HepG2 (cell line): ENCODE data around the gene PROX2. TPM values are rescaled to one million over a fixed set of nuclear protein-coding genes. Genes with fewer than 3 reads are reported as not detected.

Experiments
- DNMT3B ChIP-seq: conservative IDR thresholded peaks from 2 replicates; pipeline ENCODE4 v1.6.1; 2016; ENCODE audit warnings: missing biosample characterization, control low read depth
- LCORL ChIP-seq, 2 experiments: fragments of 450-650 bp in 1 of 2; sonication (generic) in 1 of 2; formaldehyde crosslinking in 1 of 2; IDR thresholded peaks; 2 replicates each; pipeline versions ENCODE4 v1.5.0 to v1.6.1; 2017 to 2020; ENCODE audit warnings: antibody characterized with exemption in 1 of 2, missing genetic modification reagents in 1 of 2
- MED13 ChIP-seq: sonication (generic); formaldehyde crosslinking; IDR thresholded peaks from 2 replicates; pipeline ENCODE4 v1.5.0; 2020; ENCODE audit warnings: missing genetic modification reagents
- MIER2 ChIP-seq: IDR thresholded peaks from 2 replicates; pipeline ENCODE4 v1.6.1; 2016; ENCODE audit warnings: missing biosample characterization, missing genetic modification reagents
- NR2F6 ChIP-seq, 2 experiments: IDR thresholded peaks; 2 replicates each; pipeline ENCODE4 v1.6.1; 2016; ENCODE audit warnings: antibody characterized with exemption in 1 of 2, mild to moderate bottlenecking in 1 of 2
- POLR2A ChIP-seq, 2 experiments: IDR thresholded peaks; 2 replicates each; pipeline ENCODE4 v1.6.1; 2011; ENCODE audit warnings: low read depth in 2 of 2, low read length in 2 of 2, mild to moderate bottlenecking in 1 of 2, moderate library complexity in 1 of 2; ENCODE audit not compliant: insufficient read depth in 1 of 2
- RARG ChIP-seq: sonication (generic); formaldehyde crosslinking; IDR thresholded peaks from 2 replicates; pipeline ENCODE4 v1.4.0; 2020; ENCODE audit warnings: low read depth, mild to moderate bottlenecking, missing genetic modification reagents
- SP2 ChIP-seq: sonication (generic); formaldehyde crosslinking; IDR thresholded peaks from 2 replicates; pipeline ENCODE4 v1.5.1; 2020; ENCODE audit warnings: mild to moderate bottlenecking, missing genetic modification reagents
- TBX3 ChIP-seq: fragments of 450-650 bp; IDR thresholded peaks from 2 replicates; pipeline ENCODE4 v1.6.1; 2017; ENCODE audit warnings: antibody characterized with exemption, mild to moderate bottlenecking, inconsistent platforms, borderline replicate concordance
- ZNF101 ChIP-seq: sonication (generic); formaldehyde crosslinking; IDR thresholded peaks from 2 replicates; pipeline ENCODE4 v1.4.0; 2020; ENCODE audit warnings: mild to moderate bottlenecking, low read depth, missing genetic modification reagents, borderline replicate concordance
- ZNF605 ChIP-seq: sonication (generic); formaldehyde crosslinking; IDR thresholded peaks from 2 replicates; pipeline ENCODE4 v1.8.0; 2022; ENCODE audit warnings: mild to moderate bottlenecking, missing genetic modification reagents
- polyA plus RNA-seq, 8 experiments: library from polyadenylated mRNA; depleted of rRNA in 3 of 8; stranded (reverse) in 7 of 8; unstranded in 1 of 8; fragments of >200 nt; fragmentation: Illumina TruSeq in 4 of 8; extraction: Trizol in 4 of 8; gene quantifications; 2 replicates each; pipeline versions ENCODE4 v1.2.1 to v1.2.3, GENCODE V29; 2011 to 2016; ENCODE audit warnings: low read depth in 4 of 8, missing spikeins in 1 of 8, mixed read lengths in 1 of 8; ENCODE audit not compliant: insufficient read depth in 1 of 8
- total RNA-seq, 5 experiments: library from RNA; depleted of rRNA; stranded (reverse); fragments of >200 nt; fragmentation: Illumina TruSeq; extraction: Trizol; gene quantifications; 2 replicates each; pipeline ENCODE4 v1.2.3, GENCODE V29; 2016; ENCODE audit warnings: low read depth in 1 of 5
- TF ChIP-seq, protein P1 (sequence below), 2 experiments: fragments of 450-650 bp in 1 of 2; sonication (generic) in 1 of 2; formaldehyde crosslinking; IDR thresholded peaks; 2 replicates each; pipeline versions ENCODE4 v1.5.0 to v1.8.0; 2020 to 2022; ENCODE audit warnings: mild to moderate bottlenecking in 1 of 2, missing genetic modification reagents in 1 of 2
- TF ChIP-seq, protein P2 (sequence below): sonication (generic); formaldehyde crosslinking; IDR thresholded peaks from 2 replicates; pipeline ENCODE4 v1.4.0; 2020; ENCODE audit warnings: missing genetic modification reagents, borderline replicate concordance
- TF ChIP-seq, protein P3 (sequence below): sonication (generic); formaldehyde crosslinking; IDR thresholded peaks from 2 replicates; pipeline ENCODE4 v1.4.0; 2020; ENCODE audit warnings: missing genetic modification reagents
- TF ChIP-seq, protein P4 (sequence below): sonication (generic); formaldehyde crosslinking; IDR thresholded peaks from 2 replicates; pipeline ENCODE4 v1.4.0; 2020; ENCODE audit warnings: mild to moderate bottlenecking, missing genetic modification reagents, borderline replicate concordance
- TF ChIP-seq, protein P5 (sequence below): sonication (generic); formaldehyde crosslinking; IDR thresholded peaks from 2 replicates; pipeline ENCODE4 v1.4.0; 2020; ENCODE audit warnings: missing genetic modification reagents

The PROX2 gene
- total and polyA plus RNA-seq, 2 of the 13 experiments (the other 11 are each of a cell fraction or from before 2014, with no cell fraction given): not detected

DNA sequence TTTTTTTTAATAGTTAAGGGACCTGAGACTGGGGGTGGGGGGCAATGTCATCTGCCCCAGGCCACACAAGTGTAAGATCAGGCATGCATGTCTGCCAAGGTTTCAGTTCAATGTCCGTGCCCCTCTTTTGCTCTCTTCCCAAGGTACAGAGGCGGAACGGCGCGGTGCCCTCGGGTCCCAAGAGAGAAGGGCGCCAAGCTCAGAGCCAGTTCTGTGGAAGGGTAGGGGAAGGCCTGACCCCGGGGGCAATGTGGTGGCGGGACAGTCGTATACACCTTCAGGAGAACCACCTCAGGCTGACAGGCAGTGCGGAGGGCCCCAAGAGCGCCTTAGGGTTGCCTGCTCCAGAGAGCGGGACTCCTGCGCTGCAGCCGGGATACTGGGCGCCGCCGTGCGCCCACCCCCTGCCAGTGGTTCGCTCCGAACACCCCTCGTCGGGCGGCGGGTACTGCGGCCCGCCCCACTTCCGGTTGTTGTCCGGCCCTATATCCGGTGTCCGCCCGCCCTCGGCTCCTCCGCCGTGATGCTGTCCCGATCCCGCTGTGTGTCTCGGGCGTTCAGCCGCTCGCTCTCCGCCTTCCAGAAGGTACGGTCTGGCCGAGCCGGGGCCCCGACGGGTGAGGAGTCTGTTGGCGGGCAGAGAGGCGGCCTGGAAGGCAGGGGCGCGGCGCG lies 5.6 kb upstream of the PROX2 start, which contains the start of gene DLST (continued):
- TF ChIP-seq, protein P1, sequence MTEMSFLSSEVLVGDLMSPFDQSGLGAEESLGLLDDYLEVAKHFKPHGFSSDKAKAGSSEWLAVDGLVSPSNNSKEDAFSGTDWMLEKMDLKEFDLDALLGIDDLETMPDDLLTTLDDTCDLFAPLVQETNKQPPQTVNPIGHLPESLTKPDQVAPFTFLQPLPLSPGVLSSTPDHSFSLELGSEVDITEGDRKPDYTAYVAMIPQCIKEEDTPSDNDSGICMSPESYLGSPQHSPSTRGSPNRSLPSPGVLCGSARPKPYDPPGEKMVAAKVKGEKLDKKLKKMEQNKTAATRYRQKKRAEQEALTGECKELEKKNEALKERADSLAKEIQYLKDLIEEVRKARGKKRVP (CRISPR knock-in tag; IDR thresholded peaks at IDR 0.05): peak in 1 of 2 experiments; percentile 68; a peak in 2 of 4 replicates
- TF ChIP-seq NR2F6 (IDR thresholded peaks at IDR 0.05): peak; percentile 36
- TF ChIP-seq NR2F6 (CRISPR knock-in tag; IDR thresholded peaks at IDR 0.05): peak; percentile 57; the same call in 1 of the 2 replicates
- TF ChIP-seq TBX3: peak; percentile 26; the same call in 1 of the 2 replicates
- 0 out of 2 replicates have a peak, but pooled peaks have one; percentile 50 for TF ChIP-seq MED13 (CRISPR knock-in tag)
- no peak; the same call in 1 of the 2 replicates for TF ChIP-seq DNMT3B (CRISPR knock-in tag)
- 0 out of 2 replicates have a peak, but pooled peaks have one; percentile 58 for TF ChIP-seq MIER2 (CRISPR knock-in tag)
- TF ChIP-seq, protein P2, sequence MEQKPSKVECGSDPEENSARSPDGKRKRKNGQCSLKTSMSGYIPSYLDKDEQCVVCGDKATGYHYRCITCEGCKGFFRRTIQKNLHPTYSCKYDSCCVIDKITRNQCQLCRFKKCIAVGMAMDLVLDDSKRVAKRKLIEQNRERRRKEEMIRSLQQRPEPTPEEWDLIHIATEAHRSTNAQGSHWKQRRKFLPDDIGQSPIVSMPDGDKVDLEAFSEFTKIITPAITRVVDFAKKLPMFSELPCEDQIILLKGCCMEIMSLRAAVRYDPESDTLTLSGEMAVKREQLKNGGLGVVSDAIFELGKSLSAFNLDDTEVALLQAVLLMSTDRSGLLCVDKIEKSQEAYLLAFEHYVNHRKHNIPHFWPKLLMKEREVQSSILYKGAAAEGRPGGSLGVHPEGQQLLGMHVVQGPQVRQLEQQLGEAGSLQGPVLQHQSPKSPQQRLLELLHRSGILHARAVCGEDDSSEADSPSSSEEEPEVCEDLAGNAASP: peak; percentile 52; the same call in 1 of the 2 replicates
- no peak for TF ChIP-seq LCORL (IDR thresholded peaks at IDR 0.05)
- peak; percentile 69; the same call in 1 of the 2 replicates for TF ChIP-seq LCORL (CRISPR knock-in tag; IDR thresholded peaks at IDR 0.05)
- TF ChIP-seq SP2 (CRISPR knock-in tag): peak; percentile 64
- no peak for TF ChIP-seq ZNF101
- TF ChIP-seq RARG (CRISPR knock-in tag): no peak
- TF ChIP-seq POLR2A (IDR thresholded peaks at IDR 0.05; ENCODE audit: insufficient read depth in 1 of 2, low read depth in 2 of 2, low read length in 2 of 2): peak; percentile 71 to 91
- TF ChIP-seq, protein P3, sequence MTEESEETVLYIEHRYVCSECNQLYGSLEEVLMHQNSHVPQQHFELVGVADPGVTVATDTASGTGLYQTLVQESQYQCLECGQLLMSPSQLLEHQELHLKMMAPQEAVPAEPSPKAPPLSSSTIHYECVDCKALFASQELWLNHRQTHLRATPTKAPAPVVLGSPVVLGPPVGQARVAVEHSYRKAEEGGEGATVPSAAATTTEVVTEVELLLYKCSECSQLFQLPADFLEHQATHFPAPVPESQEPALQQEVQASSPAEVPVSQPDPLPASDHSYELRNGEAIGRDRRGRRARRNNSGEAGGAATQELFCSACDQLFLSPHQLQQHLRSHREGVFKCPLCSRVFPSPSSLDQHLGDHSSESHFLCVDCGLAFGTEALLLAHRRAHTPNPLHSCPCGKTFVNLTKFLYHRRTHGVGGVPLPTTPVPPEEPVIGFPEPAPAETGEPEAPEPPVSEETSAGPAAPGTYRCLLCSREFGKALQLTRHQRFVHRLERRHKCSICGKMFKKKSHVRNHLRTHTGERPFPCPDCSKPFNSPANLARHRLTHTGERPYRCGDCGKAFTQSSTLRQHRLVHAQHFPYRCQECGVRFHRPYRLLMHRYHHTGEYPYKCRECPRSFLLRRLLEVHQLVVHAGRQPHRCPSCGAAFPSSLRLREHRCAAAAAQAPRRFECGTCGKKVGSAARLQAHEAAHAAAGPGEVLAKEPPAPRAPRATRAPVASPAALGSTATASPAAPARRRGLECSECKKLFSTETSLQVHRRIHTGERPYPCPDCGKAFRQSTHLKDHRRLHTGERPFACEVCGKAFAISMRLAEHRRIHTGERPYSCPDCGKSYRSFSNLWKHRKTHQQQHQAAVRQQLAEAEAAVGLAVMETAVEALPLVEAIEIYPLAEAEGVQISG: peak; percentile 93
- TF ChIP-seq, protein P4, sequence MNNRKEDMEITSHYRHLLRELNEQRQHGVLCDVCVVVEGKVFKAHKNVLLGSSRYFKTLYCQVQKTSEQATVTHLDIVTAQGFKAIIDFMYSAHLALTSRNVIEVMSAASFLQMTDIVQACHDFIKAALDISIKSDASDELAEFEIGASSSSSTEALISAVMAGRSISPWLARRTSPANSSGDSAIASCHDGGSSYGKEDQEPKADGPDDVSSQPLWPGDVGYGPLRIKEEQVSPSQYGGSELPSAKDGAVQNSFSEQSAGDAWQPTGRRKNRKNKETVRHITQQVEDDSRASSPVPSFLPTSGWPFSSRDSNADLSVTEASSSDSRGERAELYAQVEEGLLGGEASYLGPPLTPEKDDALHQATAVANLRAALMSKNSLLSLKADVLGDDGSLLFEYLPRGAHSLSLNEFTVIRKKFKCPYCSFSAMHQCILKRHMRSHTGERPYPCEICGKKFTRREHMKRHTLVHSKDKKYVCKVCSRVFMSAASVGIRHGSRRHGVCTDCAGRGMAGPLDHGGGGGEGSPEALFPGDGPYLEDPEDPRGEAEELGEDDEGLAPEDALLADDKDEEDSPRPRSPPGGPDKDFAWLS (CRISPR knock-in tag): no peak
- TF ChIP-seq, protein P5, sequence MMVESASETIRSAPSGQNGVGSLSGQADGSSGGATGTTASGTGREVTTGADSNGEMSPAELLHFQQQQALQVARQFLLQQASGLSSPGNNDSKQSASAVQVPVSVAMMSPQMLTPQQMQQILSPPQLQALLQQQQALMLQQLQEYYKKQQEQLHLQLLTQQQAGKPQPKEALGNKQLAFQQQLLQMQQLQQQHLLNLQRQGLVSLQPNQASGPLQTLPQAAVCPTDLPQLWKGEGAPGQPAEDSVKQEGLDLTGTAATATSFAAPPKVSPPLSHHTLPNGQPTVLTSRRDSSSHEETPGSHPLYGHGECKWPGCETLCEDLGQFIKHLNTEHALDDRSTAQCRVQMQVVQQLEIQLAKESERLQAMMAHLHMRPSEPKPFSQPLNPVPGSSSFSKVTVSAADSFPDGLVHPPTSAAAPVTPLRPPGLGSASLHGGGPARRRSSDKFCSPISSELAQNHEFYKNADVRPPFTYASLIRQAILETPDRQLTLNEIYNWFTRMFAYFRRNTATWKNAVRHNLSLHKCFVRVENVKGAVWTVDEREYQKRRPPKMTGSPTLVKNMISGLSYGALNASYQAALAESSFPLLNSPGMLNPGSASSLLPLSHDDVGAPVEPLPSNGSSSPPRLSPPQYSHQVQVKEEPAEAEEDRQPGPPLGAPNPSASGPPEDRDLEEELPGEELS (CRISPR knock-in tag): peak; percentile 62; the same call in 1 of the 2 replicates
- TF ChIP-seq ZNF605 (CRISPR knock-in tag): peak; percentile 85
